Stomach (tissue), 9 donors: ENCODE data around the gene TAF1B. TPM values are rescaled to one million over a fixed set of nuclear protein-coding genes. Genes with fewer than 3 reads are reported as not detected.

Experiments
- DNase-seq, 2 donors: peaks; one replicate each; pipeline versions ENCODE4 v3.0.0 to v3.0.0-alpha.2; 2013 to 2019
- H3K27ac ChIP-seq, 5 donors: fragments of 200-600 bp in 4 of 5; sonication (generic) in 4 of 5; one replicate each; pipeline ENCODE4 v1.5.1; 2013 to 2019; ENCODE audit warnings: mild to moderate bottlenecking in 1 of 5, moderate library complexity in 1 of 5
- H3K27me3 ChIP-seq, 3 donors: fragments of 200-600 bp; sonication (generic); one replicate each; pipeline ENCODE4 v1.5.1; 2017 to 2019; ENCODE audit warnings: mixed run types in 1 of 3
- H3K36me3 ChIP-seq, 4 donors: fragments of 200-600 bp; sonication (generic); 1 replicate in 3 of 4; 2 replicates in 1 of 4; pipeline ENCODE4 v1.5.1; 2016 to 2019
- H3K4me1 ChIP-seq, 4 donors: fragments of 200-600 bp; sonication (generic); one replicate each; pipeline ENCODE4 v1.5.1; 2016 to 2019
- H3K4me3 ChIP-seq, 4 donors: fragments of 200-600 bp; sonication (generic) in 3 of 4; one replicate each; pipeline ENCODE4 v1.5.1; 2016 to 2019; ENCODE audit warnings: mild to moderate bottlenecking in 1 of 4
- H3K9me3 ChIP-seq, 4 donors: fragments of 200-600 bp; sonication (generic); one replicate each; pipeline ENCODE4 v1.5.1; 2016 to 2019
- EP300 ChIP-seq: sonication (generic); formaldehyde crosslinking; IDR thresholded peaks from one replicate; pipeline ENCODE4 v1.6.1; 2017; ENCODE audit warnings: antibody characterized with exemption
- POLR2A ChIP-seq, 4 donors: fragments of 450-650 bp; IDR thresholded peaks; one replicate each; pipeline ENCODE4 v1.6.1; 2016; ENCODE audit warnings: antibody characterized with exemption in 4 of 4, control low read depth in 2 of 4, mild to moderate bottlenecking in 1 of 4, moderate library complexity in 1 of 4
- POLR2AphosphoS5 ChIP-seq, 3 donors: sonication (generic); formaldehyde crosslinking; IDR thresholded peaks; one replicate each; pipeline ENCODE4 v1.6.1; 2016; ENCODE audit warnings: antibody characterized with exemption in 3 of 3
- WGBS, 5 donors: extraction: QIAGEN DNeasy Blood & Tissue Kit in 3 of 5; methylation state at CpG; one replicate each; pipeline versions ENCODE4 v1.1.5 to v1.1.7; 2013 to 2018; 5-methylcytosine and 5-hydroxymethylcytosine counted together
- intact Hi-C: fragments of 100-400 bp; cut with DNase I; formaldehyde crosslinking; loops from one replicate; pipeline ENCODE4 v1.15.1; 2023; ENCODE audit warnings: low total_unique reads
- polyA plus RNA-seq, 3 donors: library from polyadenylated mRNA; stranded (reverse); fragments of 200-250 nt; gene quantifications; one replicate each; pipeline ENCODE4 v1.2.3, GENCODE V29; 2013
- total RNA-seq, 5 donors: library from RNA; depleted of rRNA; stranded (reverse); fragments of >200 nt; gene quantifications; one replicate each; pipeline versions ENCODE4 v1.1.0 to v1.2.3, GENCODE V29; 2014 to 2016
- TF ChIP-seq, protein P1 (sequence below), 7 experiments: fragments of 450-650 bp in 4 of 7; fragments of 200-600 bp in 3 of 7; sonication (generic) in 3 of 7; IDR thresholded peaks; one replicate each; pipeline ENCODE4 v1.5.1; 2016 to 2019; ENCODE audit warnings: antibody characterized with exemption in 7 of 7, control low read depth in 2 of 7, mild to moderate bottlenecking in 1 of 7
- donor health status: healthy with polysubstance abuse.
- donor health status: Bipolar disorder and iron deficiency.
- donor health status: healthy.

Gene TAF1B
- total and polyA plus RNA-seq, 8 donors, result 3.8 to 34.6 (median 6.4) TPM

GRCh38 chr2:9983401-9984216 lies 140.3 kb downstream of the TAF1B start:
- Histone ChIP-seq H3K27me3 (no peaks in the 10 kb centered on the region), H3K36me3 (peaks cover 0 to 10% (median 3%) of the 10 kb centered on the region in 4 donors), H3K4me3 (no peak overlapping the region), H3K9me3 (no peaks in the 10 kb centered on the region), H3K27ac (peak overlapping the region in 3 of 5 donors; percentile 51 to 65 (median 57)), H3K4me1 (peaks cover 11 to 21% (median 16%) of the 10 kb centered on the region in 4 donors)
- TF ChIP-seq POLR2AphosphoS5 (IDR thresholded peaks at IDR 0.05), result no peak
- TF ChIP-seq, protein P1, sequence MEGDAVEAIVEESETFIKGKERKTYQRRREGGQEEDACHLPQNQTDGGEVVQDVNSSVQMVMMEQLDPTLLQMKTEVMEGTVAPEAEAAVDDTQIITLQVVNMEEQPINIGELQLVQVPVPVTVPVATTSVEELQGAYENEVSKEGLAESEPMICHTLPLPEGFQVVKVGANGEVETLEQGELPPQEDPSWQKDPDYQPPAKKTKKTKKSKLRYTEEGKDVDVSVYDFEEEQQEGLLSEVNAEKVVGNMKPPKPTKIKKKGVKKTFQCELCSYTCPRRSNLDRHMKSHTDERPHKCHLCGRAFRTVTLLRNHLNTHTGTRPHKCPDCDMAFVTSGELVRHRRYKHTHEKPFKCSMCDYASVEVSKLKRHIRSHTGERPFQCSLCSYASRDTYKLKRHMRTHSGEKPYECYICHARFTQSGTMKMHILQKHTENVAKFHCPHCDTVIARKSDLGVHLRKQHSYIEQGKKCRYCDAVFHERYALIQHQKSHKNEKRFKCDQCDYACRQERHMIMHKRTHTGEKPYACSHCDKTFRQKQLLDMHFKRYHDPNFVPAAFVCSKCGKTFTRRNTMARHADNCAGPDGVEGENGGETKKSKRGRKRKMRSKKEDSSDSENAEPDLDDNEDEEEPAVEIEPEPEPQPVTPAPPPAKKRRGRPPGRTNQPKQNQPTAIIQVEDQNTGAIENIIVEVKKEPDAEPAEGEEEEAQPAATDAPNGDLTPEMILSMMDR (IDR thresholded peaks at IDR 0.05), result no peak
- TF ChIP-seq EP300, result no peak
- TF ChIP-seq POLR2A (IDR thresholded peaks at IDR 0.05), result no peak
- 56 to 71% (median 64%) methylated on average over 15 of the region's 15 CpGs for WGBS, 5 donors
- intact Hi-C loops, result no loop called here
- DNase-seq, result no peak

Other genes starting within 250 kb of the TAF1B start
- gene YWHAQ, start 212.5 kb upstream of the TAF1B start, total RNA-seq, result 100 to 1,000 TPM; 104 to 226 (median 147) TPM
- gene YWHAQ, start 212.5 kb upstream of the TAF1B start, polyA plus RNA-seq, result 100 to 1,000 TPM; 123 to 213 (median 209) TPM
- gene GRHL1, start 108.2 kb downstream of the TAF1B start, total RNA-seq, result 1 to 10 TPM in 4 of 5 donors, under 1 TPM in 1; 0.89 to 5.8 (median 4.5) TPM
- 10 to 100 TPM in 1 of 3 donors, 1 to 10 TPM in 2; 1.7 to 16.5 (median 2.0) TPM for gene GRHL1, start 108.2 kb downstream of the TAF1B start, polyA plus RNA-seq
- 10 to 100 TPM in 3 of 5 donors, 1 to 10 TPM in 2; 4.1 to 21.6 (median 17.1) TPM for gene KLF11, start 200.1 kb downstream of the TAF1B start, total RNA-seq
- gene KLF11, start 200.1 kb downstream of the TAF1B start, polyA plus RNA-seq, result 10 to 100 TPM in 1 of 3 donors, 1 to 10 TPM in 2; 4.2 to 19.6 (median 7.0) TPM
- 10 to 100 TPM in 2 of 5 donors, 1 to 10 TPM in 2, not detected in 1; 3.5 to 33.8 (median 9.1) TPM for gene CYS1, start 236.9 kb downstream of the TAF1B start, total RNA-seq
- gene CYS1, start 236.9 kb downstream of the TAF1B start, polyA plus RNA-seq, result 1 to 10 TPM; 1.1 to 5.8 (median 2.4) TPM